Lower leg skin (tissue), 3 donors: Measurements from ENCODE around the gene MAP2K6.

Experiments used
- CTCF ChIP-seq, 3 donors: fragments of 450-650 bp; IDR thresholded peaks; one replicate each; pipeline ENCODE4 v1.5.1; 2016; ENCODE audit warnings: antibody characterized with exemption in 3 of 3, mild to moderate bottlenecking in 3 of 3, moderate library complexity in 2 of 3
- POLR2A ChIP-seq, 2 donors: fragments of 450-650 bp; IDR thresholded peaks; one replicate each; pipeline ENCODE4 v1.6.1; 2016 to 2017; ENCODE audit warnings: antibody characterized with exemption in 2 of 2, mild to moderate bottlenecking in 1 of 2, moderate library complexity in 1 of 2

DNA sequence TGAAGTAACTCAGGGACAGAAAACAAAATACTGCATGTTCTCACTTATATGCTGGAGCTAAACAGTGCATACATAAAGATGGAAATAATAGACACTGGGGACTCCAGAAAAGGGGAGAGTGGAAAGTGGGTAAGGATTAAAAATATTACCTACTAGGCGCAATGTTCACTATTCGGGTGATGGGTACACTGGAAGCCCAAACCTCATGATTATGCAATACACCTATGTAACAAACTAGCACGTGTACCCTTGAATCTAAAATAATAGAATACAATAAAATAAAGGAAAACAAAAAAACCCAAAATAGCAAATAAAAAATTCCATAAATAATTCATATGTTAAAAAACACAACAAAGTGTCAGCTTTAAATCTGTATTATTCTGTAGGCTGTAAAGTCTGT lies 56.9 kb downstream of the MAP2K6 start:
- TF ChIP-seq POLR2A (IDR thresholded peaks at IDR 0.05) (no peak), CTCF (IDR thresholded peaks at IDR 0.05) (no peak)
